ENCODE measurements around the gene PPT2. TPM values are rescaled to one million over a fixed set of nuclear protein-coding genes. Genes with fewer than 3 reads are reported as not detected.

Gene PPT2
- total and polyA plus RNA-seq, 2 donors (not counting 3 experiments of a cell fraction or from before 2014, with no cell fraction given), result 27.2 to 47.3 TPM

- Histone ChIP-seq H2AFZ (ENCODE audit: low read depth, low read length) (no peak overlapping the region), H3K4me3 (replicated peaks in 1 of 3; ENCODE audit: insufficient read depth in 1 of 3, low read depth in 1 of 3, low read length in 3 of 3) (no peak overlapping the region), H4K20me1 (replicated peaks; ENCODE audit: control insufficient read depth, extremely low read depth, insufficient read depth, low read length) (no peaks in the 10 kb centered on the region), H3K4me2 (ENCODE audit: insufficient read depth, low read length) (no peak overlapping the region), H3K27me3 (ENCODE audit: control insufficient read depth in 2 of 2, insufficient read depth in 2 of 2, low read length in 2 of 2) (peaks cover 17 to 18% of the 10 kb centered on the region in 2 experiments), H3K27ac (ENCODE audit: insufficient read depth, low read depth, low read length) (no peak overlapping the region), H3K9me3 (replicated peaks; ENCODE audit: control insufficient read depth, insufficient read depth, low read length) (no peaks in the 10 kb centered on the region), H3K36me3 (ENCODE audit: control insufficient read depth in 2 of 2, extremely low read depth in 1 of 2, insufficient read depth in 2 of 2, low read length in 2 of 2) (peaks cover 0 to 10% of the 10 kb centered on the region in 2 experiments), H3K9ac (replicated peaks; ENCODE audit: extremely low read depth, insufficient read depth, low read length) (no peak overlapping the region), H3K4me1 (ENCODE audit: control insufficient read depth, extremely low read depth, insufficient read depth, low read length) (no peaks in the 10 kb centered on the region), H3K79me2 (ENCODE audit: control insufficient read depth, insufficient read depth, low read length) (no peaks in the 10 kb centered on the region), H3K9me1 (replicated peaks; ENCODE audit: control insufficient read depth, extremely low read depth, insufficient read depth, low read length) (no peaks in the 10 kb centered on the region)
- dilution Hi-C loops (cut with MboI; ENCODE audit: extremely low pct_ligation_motif_present, low sequenced_read_pairs) (no loop called here), intact Hi-C loops (cut with micrococcal nuclease) (loop anchor here (10.0 kb wide), 1 partner anchor 304 kb away; no protein-coding TSS in a partner anchor)
- CTCF ChIA-PET, result no interaction called here
- TF ChIP-seq MYC (IDR thresholded peaks at IDR 0.05; ENCODE audit: low read depth, low read length) (no peak), POLR2AphosphoS5 (IDR thresholded peaks at IDR 0.05; ENCODE audit: insufficient read depth, low read depth, low read length) (peak; percentile 35)
- FAIRE-seq (no peak), DNase-seq (ENCODE audit: low read depth, low spot score) (no peak)
- POLR2A ChIA-PET, result no interaction called here
- no TSS peak for BruUV-seq (replicated peaks)
Measured at GRCh38 chr6:32110632-32111031, 43.3 kb upstream of the PPT2 start.

GRCh38 chr6:32111424-32112066 lies 42.4 kb upstream of the PPT2 start:
- H3K36me3 ChIP-seq (ENCODE audit: control insufficient read depth in 2 of 2, extremely low read depth in 1 of 2, insufficient read depth in 2 of 2, low read length in 2 of 2), result peaks cover 2 to 18% of the 10 kb centered on the region in 2 experiments
- CTCF ChIA-PET, result no interaction called here
- no peaks in the 10 kb centered on the region for H3K9me3 ChIP-seq (replicated peaks; ENCODE audit: control insufficient read depth, insufficient read depth, low read length)
- H3K4me2 ChIP-seq (ENCODE audit: insufficient read depth, low read length), result no peak overlapping the region
- H3K79me2 ChIP-seq (ENCODE audit: control insufficient read depth, insufficient read depth, low read length), result no peaks in the 10 kb centered on the region
- no peak overlapping the region for H2AFZ ChIP-seq (ENCODE audit: low read depth, low read length)
- TF ChIP-seq MYC (IDR thresholded peaks at IDR 0.05; ENCODE audit: low read depth, low read length) (no peak), CTCF (IDR thresholded peaks at IDR 0.05; ENCODE audit: extremely low read depth in 1 of 2, insufficient read depth in 1 of 2, low read depth in 1 of 2, low read length in 2 of 2) (no peak), POLR2A (IDR thresholded peaks at IDR 0.05; ENCODE audit: low read depth, low read length) (no peak), JUN (IDR thresholded peaks at IDR 0.05; ENCODE audit: borderline replicate concordance, insufficient read depth, insufficient read length, low read depth) (no peak), POLR2AphosphoS5 (IDR thresholded peaks at IDR 0.05; ENCODE audit: insufficient read depth, low read depth, low read length) (no peak), GATA2 (IDR thresholded peaks at IDR 0.05; ENCODE audit: insufficient read depth, insufficient read length, low read depth, low read length) (no peak), EZH2 (IDR thresholded peaks at IDR 0.05; ENCODE audit: borderline replicate concordance, low read depth, low read length, severe bottlenecking) (no peak), FOS (IDR thresholded peaks at IDR 0.05; ENCODE audit: borderline replicate concordance, insufficient read depth, low read length) (no peak), MAX (IDR thresholded peaks at IDR 0.05; ENCODE audit: insufficient read depth, insufficient read length) (no peak)
- intact Hi-C loops (cut with micrococcal nuclease) (loop anchor here (10.0 kb wide), 1 partner anchor 303 kb away; no protein-coding TSS in a partner anchor), dilution Hi-C loops (cut with MboI; ENCODE audit: extremely low pct_ligation_motif_present, low sequenced_read_pairs) (no loop called here)
- no peaks in the 10 kb centered on the region for H3K9me1 ChIP-seq (replicated peaks; ENCODE audit: control insufficient read depth, extremely low read depth, insufficient read depth, low read length)
- POLR2A ChIA-PET, result no interaction called here
- no peak overlapping the region for H3K4me3 ChIP-seq (replicated peaks in 1 of 3; ENCODE audit: insufficient read depth in 1 of 3, low read depth in 1 of 3, low read length in 3 of 3)
- H3K4me1 ChIP-seq (ENCODE audit: control insufficient read depth, extremely low read depth, insufficient read depth, low read length), result no peaks in the 10 kb centered on the region
- H4K20me1 ChIP-seq (replicated peaks; ENCODE audit: control insufficient read depth, extremely low read depth, insufficient read depth, low read length), result no peaks in the 10 kb centered on the region
- BruUV-seq (replicated peaks), result no TSS peak
- DNase-seq (ENCODE audit: low read depth, low spot score), result no peak
- no peak overlapping the region for H3K27ac ChIP-seq (ENCODE audit: insufficient read depth, low read depth, low read length)
- no peak overlapping the region for H3K9ac ChIP-seq (replicated peaks; ENCODE audit: extremely low read depth, insufficient read depth, low read length)
- peaks cover 17% of the 10 kb centered on the region in 2 experiments for H3K27me3 ChIP-seq (ENCODE audit: control insufficient read depth in 2 of 2, insufficient read depth in 2 of 2, low read length in 2 of 2)
- no peak for FAIRE-seq

Measured in endothelial cell of umbilical vein (primary cell).